Measurements from ENCODE around the gene ZNF385B.

Gene ZNF385B

GRCh38 chr2:179822540-179822939 lies 38.9 kb downstream of the ZNF385B start:
- H3K27me3 ChIP-seq (ENCODE audit: control insufficient read depth, insufficient read depth, low read length), result no peaks in the 10 kb centered on the region
- no peak overlapping the region for H3K4me3 ChIP-seq (ENCODE audit: low read depth, low read length)
- no peak overlapping the region for H3K9ac ChIP-seq (ENCODE audit: low read depth, low read length)
- H3K4me1 ChIP-seq (ENCODE audit: control insufficient read depth, insufficient read depth, low read length), result peaks cover 2% of the 10 kb centered on the region
- H3K36me3 ChIP-seq (ENCODE audit: control insufficient read depth, insufficient read depth, low read length), result no peaks in the 10 kb centered on the region
- no peaks in the 10 kb centered on the region for H3K9me3 ChIP-seq (ENCODE audit: control insufficient read depth, insufficient read depth, low read length)

- Histone ChIP-seq H3K4me1 (ENCODE audit: control insufficient read depth, insufficient read depth, low read length) (no peaks in the 10 kb centered on the region), H3K9me3 (ENCODE audit: control insufficient read depth, insufficient read depth, low read length) (no peaks in the 10 kb centered on the region), H3K4me3 (ENCODE audit: low read depth, low read length) (no peak overlapping the region), H3K36me3 (ENCODE audit: control insufficient read depth, insufficient read depth, low read length) (no peaks in the 10 kb centered on the region), H3K9ac (ENCODE audit: low read depth, low read length) (no peak overlapping the region), H3K27me3 (ENCODE audit: control insufficient read depth, insufficient read depth, low read length) (no peaks in the 10 kb centered on the region)
Observed at GRCh38 chr2:179818546-179818945, 42.9 kb downstream of the ZNF385B start.

- Histone ChIP-seq H3K36me3 (ENCODE audit: control insufficient read depth, insufficient read depth, low read length) (no peaks in the 10 kb centered on the region), H3K4me1 (ENCODE audit: control insufficient read depth, insufficient read depth, low read length) (no peaks in the 10 kb centered on the region), H3K9me3 (ENCODE audit: control insufficient read depth, insufficient read depth, low read length) (no peaks in the 10 kb centered on the region), H3K9ac (ENCODE audit: low read depth, low read length) (no peak overlapping the region), H3K27me3 (ENCODE audit: control insufficient read depth, insufficient read depth, low read length) (no peaks in the 10 kb centered on the region), H3K4me3 (ENCODE audit: low read depth, low read length) (no peak overlapping the region)
Observed at GRCh38 chr2:179817181-179817841, 44.1 kb downstream of the ZNF385B start.

- Histone ChIP-seq H3K4me1 (ENCODE audit: control insufficient read depth, insufficient read depth, low read length) (no peaks in the 10 kb centered on the region), H3K27me3 (ENCODE audit: control insufficient read depth, insufficient read depth, low read length) (no peaks in the 10 kb centered on the region), H3K4me3 (ENCODE audit: low read depth, low read length) (no peak overlapping the region), H3K9ac (ENCODE audit: low read depth, low read length) (no peak overlapping the region), H3K36me3 (ENCODE audit: control insufficient read depth, insufficient read depth, low read length) (no peaks in the 10 kb centered on the region), H3K9me3 (ENCODE audit: control insufficient read depth, insufficient read depth, low read length) (no peaks in the 10 kb centered on the region)
Observed at GRCh38 chr2:179814050-179814449, 47.4 kb downstream of the ZNF385B start.

GRCh38 chr2:179812501-179812900 lies 48.9 kb downstream of the ZNF385B start:
- Histone ChIP-seq H3K4me1 (ENCODE audit: control insufficient read depth, insufficient read depth, low read length) (no peaks in the 10 kb centered on the region), H3K9ac (ENCODE audit: low read depth, low read length) (no peak overlapping the region), H3K36me3 (ENCODE audit: control insufficient read depth, insufficient read depth, low read length) (no peaks in the 10 kb centered on the region), H3K4me3 (ENCODE audit: low read depth, low read length) (no peak overlapping the region), H3K27me3 (ENCODE audit: control insufficient read depth, insufficient read depth, low read length) (no peaks in the 10 kb centered on the region), H3K9me3 (ENCODE audit: control insufficient read depth, insufficient read depth, low read length) (no peaks in the 10 kb centered on the region)

- Histone ChIP-seq H3K36me3 (ENCODE audit: control insufficient read depth, insufficient read depth, low read length) (no peaks in the 10 kb centered on the region), H3K27me3 (ENCODE audit: control insufficient read depth, insufficient read depth, low read length) (no peaks in the 10 kb centered on the region), H3K9ac (ENCODE audit: low read depth, low read length) (no peak overlapping the region), H3K4me1 (ENCODE audit: control insufficient read depth, insufficient read depth, low read length) (no peaks in the 10 kb centered on the region), H3K4me3 (ENCODE audit: low read depth, low read length) (no peak overlapping the region), H3K9me3 (ENCODE audit: control insufficient read depth, insufficient read depth, low read length) (no peaks in the 10 kb centered on the region)
Observed at GRCh38 chr2:179811042-179811441, 50.4 kb downstream of the ZNF385B start.

GRCh38 chr2:179809606-179810005 lies 51.8 kb downstream of the ZNF385B start:
- H3K27me3 ChIP-seq (ENCODE audit: control insufficient read depth, insufficient read depth, low read length), result no peaks in the 10 kb centered on the region
- H3K9me3 ChIP-seq (ENCODE audit: control insufficient read depth, insufficient read depth, low read length), result no peaks in the 10 kb centered on the region
- H3K36me3 ChIP-seq (ENCODE audit: control insufficient read depth, insufficient read depth, low read length), result no peaks in the 10 kb centered on the region
- H3K4me1 ChIP-seq (ENCODE audit: control insufficient read depth, insufficient read depth, low read length), result no peaks in the 10 kb centered on the region
- H3K9ac ChIP-seq (ENCODE audit: low read depth, low read length), result no peak overlapping the region
- no peak overlapping the region for H3K4me3 ChIP-seq (ENCODE audit: low read depth, low read length)

- Histone ChIP-seq H3K9me3 (ENCODE audit: control insufficient read depth, insufficient read depth, low read length) (no peaks in the 10 kb centered on the region), H3K9ac (ENCODE audit: low read depth, low read length) (no peak overlapping the region), H3K36me3 (ENCODE audit: control insufficient read depth, insufficient read depth, low read length) (no peaks in the 10 kb centered on the region), H3K4me1 (ENCODE audit: control insufficient read depth, insufficient read depth, low read length) (peaks cover 6% of the 10 kb centered on the region), H3K27me3 (ENCODE audit: control insufficient read depth, insufficient read depth, low read length) (no peaks in the 10 kb centered on the region), H3K4me3 (ENCODE audit: low read depth, low read length) (no peak overlapping the region)
Observed at GRCh38 chr2:179805001-179805400, 56.4 kb downstream of the ZNF385B start.

GRCh38 chr2:179804206-179804605 lies 57.2 kb downstream of the ZNF385B start:
- Histone ChIP-seq H3K27me3 (ENCODE audit: control insufficient read depth, insufficient read depth, low read length) (no peaks in the 10 kb centered on the region), H3K9ac (ENCODE audit: low read depth, low read length) (no peak overlapping the region), H3K36me3 (ENCODE audit: control insufficient read depth, insufficient read depth, low read length) (no peaks in the 10 kb centered on the region), H3K4me1 (ENCODE audit: control insufficient read depth, insufficient read depth, low read length) (peaks cover 6% of the 10 kb centered on the region), H3K4me3 (ENCODE audit: low read depth, low read length) (no peak overlapping the region), H3K9me3 (ENCODE audit: control insufficient read depth, insufficient read depth, low read length) (no peaks in the 10 kb centered on the region)

GRCh38 chr2:179802051-179802882 lies 59.1 kb downstream of the ZNF385B start:
- Histone ChIP-seq H3K27me3 (ENCODE audit: control insufficient read depth, insufficient read depth, low read length) (no peaks in the 10 kb centered on the region), H3K36me3 (ENCODE audit: control insufficient read depth, insufficient read depth, low read length) (no peaks in the 10 kb centered on the region)

GRCh38 chr2:179800776-179801175 lies 60.6 kb downstream of the ZNF385B start:
- no peak overlapping the region for H3K9ac ChIP-seq (ENCODE audit: low read depth, low read length)
- peaks cover 8% of the 10 kb centered on the region for H3K4me1 ChIP-seq (ENCODE audit: control insufficient read depth, insufficient read depth, low read length)
- H3K4me3 ChIP-seq (ENCODE audit: low read depth, low read length), result no peak overlapping the region
- H3K36me3 ChIP-seq (ENCODE audit: control insufficient read depth, insufficient read depth, low read length), result no peaks in the 10 kb centered on the region
- no peaks in the 10 kb centered on the region for H3K27me3 ChIP-seq (ENCODE audit: control insufficient read depth, insufficient read depth, low read length)
- no peaks in the 10 kb centered on the region for H3K9me3 ChIP-seq (ENCODE audit: control insufficient read depth, insufficient read depth, low read length)

More at GRCh38 chr2:179802051-179802882, 59.1 kb downstream of the ZNF385B start:
- no peak overlapping the region for H3K4me3 ChIP-seq (ENCODE audit: low read depth, low read length)
- peaks cover 6% of the 10 kb centered on the region for H3K4me1 ChIP-seq (ENCODE audit: control insufficient read depth, insufficient read depth, low read length)
- H3K9me3 ChIP-seq (ENCODE audit: control insufficient read depth, insufficient read depth, low read length), result no peaks in the 10 kb centered on the region
- H3K9ac ChIP-seq (ENCODE audit: low read depth, low read length), result no peak overlapping the region

Measured in iPS-15b (cell line).